IPS DF 4.7 (cell line): ENCODE measurements around the gene SLC39A9.

Source experiments
- DNase-seq: peaks from one replicate; pipeline ENCODE4 v3.0.0-alpha.2; 2013; ENCODE audit warnings: low spot score; ENCODE audit errors: extremely low read depth

The SLC39A9 gene

DNA sequence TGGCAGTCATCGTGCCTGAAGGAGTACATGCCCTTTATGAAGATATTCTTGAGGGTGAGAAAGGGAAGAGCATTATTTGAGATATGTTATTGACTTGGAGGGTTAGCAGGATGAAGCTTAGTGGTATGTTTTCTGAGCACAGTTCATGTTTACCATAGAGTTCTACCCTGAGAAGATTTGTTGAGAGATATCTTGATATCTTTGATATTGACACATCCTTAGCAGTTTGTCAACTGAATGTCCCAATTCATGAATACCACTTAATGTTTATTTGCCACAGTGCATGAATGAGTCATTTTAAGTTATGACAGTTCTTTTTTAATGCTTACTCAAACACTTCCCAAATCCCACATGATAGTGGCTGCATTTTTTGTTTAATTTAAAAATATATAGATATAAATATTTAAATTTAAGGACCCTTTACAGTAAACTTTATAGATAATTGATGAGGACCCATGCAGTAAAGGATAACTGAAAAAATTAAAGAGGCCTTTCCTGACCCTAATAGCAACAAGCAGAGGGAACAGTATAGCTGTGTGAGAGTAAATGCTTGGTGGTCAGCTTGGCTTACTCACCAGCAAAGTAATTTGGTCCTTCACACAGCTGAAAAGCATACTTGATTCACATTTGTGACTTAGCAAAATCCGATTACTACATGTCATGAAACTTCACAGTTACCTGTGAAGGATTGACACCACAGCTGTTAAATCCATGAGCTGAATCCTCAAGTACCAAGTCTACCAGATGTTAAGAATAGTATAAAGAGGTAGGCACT lies 25.8 kb downstream of the SLC39A9 start:
- no peak for DNase-seq

DNA sequence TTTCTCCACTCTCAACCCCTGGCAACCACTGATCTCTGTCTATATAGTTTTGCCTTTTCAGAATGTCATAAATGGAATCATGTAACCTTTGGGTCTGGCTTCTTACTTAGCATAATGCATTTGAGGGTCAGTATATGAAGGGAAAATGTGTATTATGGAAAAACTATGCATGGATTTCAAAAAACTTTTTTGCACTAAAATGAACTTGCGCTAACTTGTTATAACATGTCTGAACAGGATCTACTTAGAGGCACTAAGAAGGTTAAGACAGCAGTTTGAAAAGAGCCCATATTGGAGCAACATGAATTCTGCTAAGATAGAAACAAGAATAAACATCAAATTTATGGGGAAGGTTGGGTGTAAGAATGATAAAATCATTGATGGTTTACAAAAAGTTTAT lies 29.1 kb downstream of the SLC39A9 start:
- no peak for DNase-seq

DNA sequence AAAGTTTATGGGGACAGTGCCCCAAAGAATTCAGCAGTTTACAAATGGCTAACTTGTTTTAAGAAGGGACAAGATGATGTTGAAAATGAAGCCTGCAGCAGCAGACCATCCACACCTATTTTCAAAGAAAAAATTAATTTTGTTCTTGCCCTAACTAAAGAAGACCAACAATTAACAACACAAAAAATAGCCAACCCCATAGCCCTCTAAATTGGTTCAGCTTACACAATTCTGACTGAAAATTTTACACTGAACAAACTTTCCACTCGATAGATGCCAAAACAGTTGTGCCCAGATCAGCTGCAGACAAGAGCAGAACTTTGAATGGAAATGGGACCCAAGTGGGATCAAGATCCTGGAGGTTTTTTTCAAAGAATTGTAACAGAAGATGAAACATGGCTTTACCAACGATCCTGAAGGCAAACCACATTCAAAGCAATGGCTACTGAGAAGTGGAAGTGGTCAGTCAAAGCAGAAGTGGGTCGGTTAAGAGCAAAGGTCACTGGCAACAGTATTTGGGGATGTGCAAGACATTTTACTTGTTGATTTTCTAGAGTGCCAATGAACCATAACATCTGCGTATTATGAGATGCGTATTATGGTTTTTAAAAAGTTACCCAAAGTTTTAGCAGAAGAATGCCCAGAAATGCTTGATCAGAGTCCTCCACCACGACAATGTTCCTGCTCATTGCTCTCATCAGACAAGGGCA lies 30.0 kb downstream of the SLC39A9 start:
- DNase-seq = no peak

DNA sequence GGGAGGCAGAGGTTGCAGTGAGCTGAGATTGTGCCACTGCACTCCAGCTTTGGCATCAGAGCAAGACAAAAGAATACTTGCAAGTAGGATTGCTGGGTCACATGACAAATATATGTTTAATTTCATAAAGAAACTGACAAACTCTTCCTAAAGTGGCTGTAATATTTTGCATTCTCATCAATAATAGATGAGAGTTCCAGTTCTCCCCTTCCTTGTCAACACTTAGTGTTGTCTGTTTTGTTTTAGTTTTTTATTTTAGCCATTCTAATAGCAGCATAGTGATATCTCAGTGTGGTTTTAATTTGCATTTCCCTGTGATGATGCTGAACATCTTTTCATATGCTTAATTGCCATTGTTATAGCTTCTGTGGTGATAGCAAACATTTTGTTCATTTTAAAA lies 31.2 kb downstream of the SLC39A9 start:
- no peak for DNase-seq

DNA sequence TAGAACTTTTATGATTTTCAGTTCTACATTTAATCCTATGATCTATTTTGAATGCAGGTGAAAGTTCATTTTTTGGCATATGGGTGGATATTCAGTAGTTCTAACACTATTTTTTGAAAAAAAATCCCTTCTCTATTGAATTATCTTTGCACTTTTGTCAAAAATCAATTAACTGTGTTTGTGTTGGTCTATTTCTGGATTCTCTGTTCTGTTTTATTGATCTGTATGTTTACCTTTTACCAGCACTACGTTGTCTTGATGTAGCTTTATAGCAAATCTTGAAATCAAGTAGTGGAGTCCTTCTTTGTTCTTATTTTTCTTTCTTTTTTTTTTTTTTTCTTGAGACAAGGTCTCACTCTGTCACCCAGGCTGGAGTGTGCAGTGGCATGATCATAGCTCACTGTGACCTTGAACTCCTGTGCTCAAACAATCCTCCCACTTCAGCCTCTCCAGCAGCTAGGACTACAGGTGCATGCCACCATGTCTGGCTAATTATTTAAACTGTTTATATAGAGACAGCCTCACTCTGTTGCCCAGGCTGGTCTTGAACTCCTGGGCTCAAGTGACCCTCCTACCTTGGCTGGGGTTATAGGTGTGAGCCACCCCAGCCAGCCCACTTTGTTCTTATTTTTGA lies 31.9 kb downstream of the SLC39A9 start:
- DNase-seq = no peak

DNA sequence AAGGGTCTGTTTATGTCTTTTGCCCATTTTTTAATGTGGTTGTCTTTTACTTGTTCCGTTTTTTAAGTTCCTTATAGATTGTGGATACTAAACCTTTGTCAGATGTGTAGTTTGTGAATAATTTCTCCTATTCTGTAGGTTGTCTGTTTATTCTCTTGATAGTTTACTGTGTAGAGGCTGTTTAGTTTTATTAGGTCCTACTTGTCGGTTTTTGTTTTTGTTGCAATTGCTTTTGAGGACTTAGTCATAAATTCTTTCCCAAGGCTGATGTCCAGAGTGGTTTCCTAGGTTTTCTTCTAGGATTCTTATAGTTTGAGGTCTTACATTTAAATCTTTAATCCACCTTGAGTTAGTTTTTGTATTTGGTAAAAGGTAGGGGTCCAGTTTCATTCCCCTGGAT lies 33.9 kb downstream of the SLC39A9 start:
- DNase-seq = no peak

DNA sequence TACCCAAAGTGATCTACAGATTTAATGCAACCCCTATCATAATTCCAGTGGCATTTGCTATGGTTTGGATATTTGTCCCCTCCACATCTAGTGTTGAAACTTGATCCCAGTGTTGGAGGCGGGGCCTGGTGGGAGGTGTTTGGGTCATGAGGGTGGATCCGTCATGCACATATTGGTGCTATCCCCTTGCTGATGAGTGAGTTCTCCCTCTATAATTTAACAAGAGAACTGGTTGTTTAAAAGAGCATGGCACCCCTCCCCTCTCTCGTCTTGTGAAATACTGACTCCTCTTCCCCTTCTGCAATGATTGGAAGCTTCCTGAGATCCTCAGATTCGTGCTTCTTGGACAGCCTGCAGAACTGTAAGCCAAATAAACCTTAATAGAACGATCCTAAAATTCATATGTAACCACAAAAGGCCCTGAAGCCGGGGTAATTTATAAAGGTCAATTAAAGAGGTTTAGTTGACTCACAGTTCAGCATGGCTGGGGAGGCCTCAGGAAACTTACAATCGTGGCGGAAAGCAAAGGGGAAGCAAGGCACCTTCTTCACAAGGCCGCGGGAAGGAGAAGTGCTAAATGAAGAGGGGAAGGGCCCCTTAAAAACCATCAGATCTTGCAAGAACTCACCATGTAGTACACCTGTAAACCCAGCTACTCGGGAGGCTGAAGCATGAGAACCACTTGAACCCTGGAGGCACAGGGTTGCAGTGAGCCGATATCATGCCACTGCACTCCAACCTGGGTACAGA lies 41.2 kb downstream of the SLC39A9 start:
- no peak for DNase-seq

- no peak for DNase-seq
Measured at GRCh38 chr14:69441948-69442347, 43.5 kb downstream of the SLC39A9 start.

DNA sequence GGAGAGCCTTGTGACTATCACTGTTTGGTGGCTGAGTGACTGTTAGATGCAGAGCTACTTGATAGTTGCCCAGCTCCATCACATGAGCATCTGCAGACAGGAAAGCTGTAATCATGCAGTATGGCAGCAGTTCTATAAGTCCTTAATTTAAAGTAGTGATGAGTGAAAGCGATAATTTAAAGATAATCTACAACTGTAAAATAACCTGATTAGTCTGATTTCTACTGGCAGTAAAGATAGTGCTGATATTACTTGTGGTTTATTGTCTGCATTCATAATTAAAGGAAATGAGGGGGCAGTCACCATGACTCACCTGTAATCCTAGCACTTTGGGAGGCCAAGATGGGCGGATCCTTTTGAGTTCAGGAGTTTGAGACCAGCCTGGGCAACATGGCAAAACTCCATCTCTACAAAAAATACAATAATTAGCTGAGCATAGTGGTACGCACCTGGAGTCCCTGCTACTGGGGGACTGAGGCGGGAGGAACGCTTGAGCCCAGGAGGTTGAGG lies 44.9 kb downstream of the SLC39A9 start:
- no peak for DNase-seq

DNA sequence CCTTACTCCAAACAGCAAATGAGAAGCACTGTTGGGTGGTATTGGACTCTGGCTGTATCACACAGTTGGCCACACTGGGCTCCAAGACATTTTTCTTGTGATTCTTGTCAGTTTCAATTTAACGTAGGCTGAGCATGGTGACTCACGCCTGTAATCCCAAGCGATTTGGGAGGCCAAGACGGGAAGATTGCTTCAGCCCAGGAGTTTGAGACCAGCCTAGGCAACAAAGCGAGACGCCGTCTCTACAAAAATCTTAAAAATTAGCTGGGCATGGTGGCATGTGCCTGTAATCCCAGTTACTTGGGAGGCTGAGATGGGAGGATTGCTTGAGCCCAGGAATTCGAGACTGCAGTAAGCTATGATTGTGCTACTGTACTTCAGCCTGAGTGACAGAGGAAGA lies 50.7 kb downstream of the SLC39A9 start:
- DNase-seq = no peak

DNA sequence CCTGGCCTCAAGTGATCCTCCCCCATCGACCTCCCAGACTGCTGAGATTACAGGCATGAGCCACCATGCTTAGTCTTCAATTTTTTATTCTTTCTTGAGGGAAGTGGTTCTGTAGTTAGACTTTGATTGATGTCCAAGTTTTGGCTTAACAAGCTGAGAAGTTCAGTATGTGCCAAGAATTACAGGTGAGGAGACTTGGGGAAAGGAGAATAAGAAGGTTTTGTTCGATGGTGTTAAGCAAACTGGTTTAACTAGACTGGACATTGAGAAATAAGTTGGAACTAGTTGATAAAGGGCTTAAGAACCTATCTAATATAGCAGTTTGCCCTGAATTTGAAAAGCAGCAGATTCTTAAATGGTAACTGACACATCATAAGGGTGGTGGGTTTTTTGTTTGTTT lies 53.4 kb downstream of the SLC39A9 start:
- no peak for DNase-seq

GRCh38 chr14:69458350-69458749 lies 59.9 kb downstream of the SLC39A9 start:
- no peak for DNase-seq

- DNase-seq = no peak
Measured at GRCh38 chr14:69459122-69459521, 60.6 kb downstream of the SLC39A9 start.

DNA sequence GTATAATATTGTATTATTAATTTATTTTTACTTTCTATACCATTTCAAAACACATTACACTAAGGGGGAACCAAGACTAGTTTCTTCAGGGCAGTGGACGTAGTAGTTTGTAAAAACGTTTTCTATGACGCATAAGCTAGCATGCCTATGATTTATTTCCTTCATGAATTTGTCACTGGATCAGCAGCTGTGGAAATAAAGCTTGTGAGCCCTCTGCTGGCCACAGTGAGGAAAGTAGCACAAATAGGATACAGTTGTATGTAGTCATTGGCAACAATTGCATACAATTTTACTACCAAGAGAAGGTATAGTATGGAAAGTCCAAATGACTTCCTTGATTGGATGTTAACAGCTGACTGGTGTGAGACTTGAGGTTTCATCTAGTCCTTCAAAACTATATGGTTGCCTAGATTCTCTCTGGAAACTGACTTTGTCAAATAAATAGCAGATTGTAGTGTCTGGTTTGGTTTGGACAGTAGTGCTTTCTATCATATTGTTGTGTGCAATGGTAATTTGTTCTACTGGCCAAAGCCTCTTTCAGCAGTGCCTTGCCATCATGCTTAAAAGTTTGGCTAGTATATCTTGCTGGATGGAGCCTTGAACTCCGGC lies 61.7 kb downstream of the SLC39A9 start:
- DNase-seq = no peak

- no peak for DNase-seq
Measured at GRCh38 chr14:69464379-69464778, 65.9 kb downstream of the SLC39A9 start.

- no peak for DNase-seq
Measured at GRCh38 chr14:69464829-69465228, 66.3 kb downstream of the SLC39A9 start.

- DNase-seq = no peak
Measured at GRCh38 chr14:69468949-69469348, 70.5 kb downstream of the SLC39A9 start.

DNA sequence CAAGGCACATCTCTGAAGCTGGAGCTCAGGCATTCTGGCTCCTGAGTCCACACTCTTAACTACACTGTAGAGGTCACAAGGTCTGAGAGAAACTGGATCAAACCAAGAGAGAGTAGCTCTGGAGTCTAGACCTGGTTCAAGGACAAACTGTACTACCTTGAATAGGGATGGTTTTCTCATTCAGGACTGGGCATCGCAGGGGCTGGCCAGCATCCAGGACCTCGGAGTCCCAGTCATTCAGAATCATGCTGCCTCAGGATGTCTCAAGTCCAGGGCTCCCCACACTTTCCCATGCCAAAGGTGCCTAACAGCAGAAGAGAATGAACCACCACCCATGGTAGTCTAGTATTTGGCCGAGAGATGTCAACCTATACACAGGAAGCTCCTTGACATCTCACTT lies 72.9 kb downstream of the SLC39A9 start:
- DNase-seq = no peak

DNA sequence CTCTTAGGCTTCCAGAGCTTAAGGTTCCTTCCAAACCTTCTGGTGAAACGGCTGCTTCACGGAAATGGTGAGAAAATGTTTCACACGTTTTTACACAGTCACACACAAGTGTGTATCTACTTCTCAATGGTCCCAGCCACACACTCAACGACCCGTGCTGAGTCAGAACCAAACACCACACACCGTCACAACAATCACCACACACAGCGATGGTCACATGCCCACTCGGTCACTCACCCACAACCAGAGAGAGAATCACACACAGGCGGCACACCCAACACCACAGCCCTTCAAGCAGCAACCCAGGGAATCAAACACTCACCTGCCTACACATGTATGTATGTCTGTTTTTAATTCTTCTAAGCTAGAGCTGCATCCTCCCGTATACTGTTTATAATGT lies 73.4 kb downstream of the SLC39A9 start:
- DNase-seq = no peak

GRCh38 chr14:69473260-69473659 lies 74.8 kb downstream of the SLC39A9 start:
- DNase-seq = no peak

DNA sequence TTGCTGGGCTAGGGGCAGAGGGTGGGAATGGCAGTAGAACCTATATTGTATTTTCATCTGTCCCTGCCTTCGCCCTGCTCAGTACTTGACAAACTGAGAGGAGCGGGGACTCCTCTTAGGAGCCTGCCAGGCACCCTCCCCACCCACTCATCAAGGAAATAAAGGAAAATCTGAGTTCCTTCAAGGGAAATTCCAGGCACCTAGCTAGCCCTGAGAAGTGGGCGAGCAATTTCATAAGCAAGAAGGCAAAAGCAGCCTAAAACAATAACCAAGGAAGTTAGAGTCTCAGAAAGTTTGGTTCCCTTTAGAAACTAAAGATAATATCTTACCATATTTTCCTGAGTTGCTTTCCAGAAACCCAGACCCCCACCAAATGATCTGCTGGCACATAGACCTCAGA lies 75.5 kb downstream of the SLC39A9 start:
- no peak for DNase-seq
